ENCODE data around the gene AATK. TPM values are rescaled to one million over a fixed set of nuclear protein-coding genes. Genes with fewer than 3 reads are reported as not detected.

AATK gene
- total and polyA plus RNA-seq, 2 of the 4 experiments (the other 2 are of a cell fraction), result under 0.01 to 0.21 TPM

DNA sequence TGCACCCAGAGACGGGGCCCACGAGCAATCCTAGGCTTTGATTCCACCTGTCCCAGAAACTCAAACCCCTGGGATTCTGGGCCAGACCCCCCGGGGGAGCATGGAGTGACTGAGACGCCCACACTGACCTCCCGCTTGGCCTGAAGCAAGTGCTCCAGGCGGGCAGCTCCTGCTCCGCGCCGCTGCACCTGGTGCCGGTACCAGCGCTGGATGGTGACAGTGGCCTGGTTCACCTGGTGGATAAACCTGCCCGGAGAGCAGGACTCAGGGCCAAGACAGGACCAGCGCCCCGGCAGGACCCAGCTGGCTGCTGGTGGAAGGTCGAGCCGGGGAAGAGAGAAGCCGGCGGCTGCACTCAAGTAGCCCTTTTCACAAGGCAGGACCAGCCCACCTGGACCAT is 34.2 kb upstream of the AATK start:
- Histone ChIP-seq H2BK120ac (ENCODE audit: low read depth, low read length) (no peak overlapping the region), H2BK20ac (ENCODE audit: low read depth, low read length) (no peak overlapping the region), H3K9me3 (ENCODE audit: control insufficient read depth, insufficient read depth, low read length) (no peaks in the 10 kb centered on the region), H2AK5ac (ENCODE audit: low read depth, low read length) (no peak overlapping the region), H3K27me3 (ENCODE audit: control insufficient read depth, insufficient read depth, low read length) (no peaks in the 10 kb centered on the region), H3K9ac (ENCODE audit: low read depth, low read length) (no peak overlapping the region), H4K20me1 (ENCODE audit: insufficient read depth, low read length) (peaks cover 5% of the 10 kb centered on the region; the same call in 1 of the 2 replicates), H3K4ac (ENCODE audit: low read depth, low read length) (no peak overlapping the region), H3K79me1 (ENCODE audit: low read depth in 1 of 2, low read length in 2 of 2) (no peaks in the 10 kb centered on the region), H4K5ac (ENCODE audit: low read depth, low read length) (no peak overlapping the region), H3K4me3 (ENCODE audit: insufficient read depth, low read depth, low read length) (no peak overlapping the region), H3K27ac (ENCODE audit: insufficient read depth, low read length) (no peak overlapping the region), H3K36me3 (ENCODE audit: control insufficient read depth, insufficient read depth, low read length) (peaks cover 8% of the 10 kb centered on the region), H3K9me1 (ENCODE audit: insufficient read depth, low read length) (no peaks in the 10 kb centered on the region), H3K56ac (ENCODE audit: extremely low read depth, insufficient read depth, low read length) (no peak overlapping the region), H2BK15ac (ENCODE audit: low read depth, low read length) (no peak overlapping the region), H3K18ac (ENCODE audit: low read depth, low read length) (no peak overlapping the region), H3K14ac (replicated peaks; ENCODE audit: low read depth, low read length) (no peak overlapping the region), H2BK5ac (ENCODE audit: low read depth, low read length, poor library complexity, severe bottlenecking) (no peak overlapping the region), H2AK9ac (replicated peaks; ENCODE audit: low read depth, low read length, poor library complexity) (no peak overlapping the region), H3K23ac (ENCODE audit: low read depth, low read length) (no peak overlapping the region), H3K4me1 (ENCODE audit: control insufficient read depth, insufficient read depth, low read length) (no peaks in the 10 kb centered on the region), H3K4me2 (ENCODE audit: low read depth, low read length) (no peak overlapping the region), H4K8ac (ENCODE audit: low read depth in 2 of 2, low read length in 2 of 2) (no peak overlapping the region), H4K91ac (ENCODE audit: insufficient read depth, low read depth, low read length) (no peak overlapping the region), H2AFZ (replicated peaks; ENCODE audit: low read length, poor library complexity) (no peak overlapping the region)
- BruUV-seq (replicated peaks), result no TSS peak
- 95% methylated on average over 9 of the region's 18 CpGs; no CpG with 5 or more reads in 1 of the 2 experiments for WGBS, 2 experiments (ENCODE audit: extremely low coverage in 2 of 2, insufficient read length in 1 of 2)
- ChIA-PET CTCF (interaction anchor here (1.0 kb wide), 2 partner anchors 8 to 23 kb away, joined by 3 to 4 read pairs; no protein-coding TSS in a partner anchor), POLR2A (ENCODE audit: unreplicated experiment) (no interaction called here)
- in situ Hi-C loops (cut with MboI; ENCODE audit: low sequenced_read_pairs) (no loop called here), intact Hi-C loops (cut with micrococcal nuclease) (loop anchor here (1.0 kb wide), 1 partner anchor 58 kb away; no protein-coding TSS in a partner anchor), dilution Hi-C loops (cut with HindIII; ENCODE audit: low sequenced_read_pairs, unreplicated experiment) (no loop called here)
- TF ChIP-seq MAFK (IDR thresholded peaks at IDR 0.05; ENCODE audit: low read depth, low read length), result no peak
- TF ChIP-seq RAD21 (IDR thresholded peaks at IDR 0.05; ENCODE audit: low read length), result no peak
- TF ChIP-seq RCOR1 (IDR thresholded peaks at IDR 0.05; ENCODE audit: insufficient replicate concordance, low read length), result no peak
- TF ChIP-seq SMC3 (IDR thresholded peaks at IDR 0.05; ENCODE audit: low read depth, low read length), result no peak
- TF ChIP-seq USF2 (IDR thresholded peaks at IDR 0.05; ENCODE audit: low read depth, low read length), result no peak
- no peak for TF ChIP-seq RFX5 (IDR thresholded peaks at IDR 0.05; ENCODE audit: low read depth, low read length)
- no peak for TF ChIP-seq MAZ (IDR thresholded peaks at IDR 0.05; ENCODE audit: borderline replicate concordance, low read depth, low read length)
- no peak for DNase-seq
- ATAC-seq (ENCODE audit: low read depth), result no peak

Data from IMR-90 (cell line).